GM04503 (cell line): Measurements from ENCODE around the gene RGS2.
A peak's percentile ranks its signal among the peaks of the same experiment; 100 is the strongest.

Source experiments
- DNase-seq: peaks from one replicate; pipeline ENCODE4 v3.0.0-alpha.2; 2012; ENCODE audit warnings: low read depth

The RGS2 gene

GRCh38 chr1:192808518-192809306, at the start of gene RGS2:
RGS2 (plus strand) TSS chr1:192809039; CDS start chr1:192809072, 33 bp downstream.
- no peak for DNase-seq

GRCh38 chr1:192759104-192759503, 49.7 kb upstream of the RGS2 start:
- no peak for DNase-seq

GRCh38 chr1:192762265-192762664, 46.6 kb upstream of the RGS2 start:
- no peak for DNase-seq

- DNase-seq = no peak
Observed at GRCh38 chr1:192763243-192763642, 45.6 kb upstream of the RGS2 start.

- peak; percentile 61 for DNase-seq
Observed at GRCh38 chr1:192763756-192764155, 45.1 kb upstream of the RGS2 start.

- no peak for DNase-seq
Observed at GRCh38 chr1:192764675-192765074, 44.2 kb upstream of the RGS2 start.

GRCh38 chr1:192766009-192766625, 42.7 kb upstream of the RGS2 start:
- no peak for DNase-seq

GRCh38 chr1:192766876-192767275, 42.0 kb upstream of the RGS2 start:
- DNase-seq = no peak

GRCh38 chr1:192767798-192768197, 41.0 kb upstream of the RGS2 start:
- no peak for DNase-seq

- no peak for DNase-seq
Observed at GRCh38 chr1:192768463-192768862, 40.4 kb upstream of the RGS2 start.

GRCh38 chr1:192771341-192771740, 37.5 kb upstream of the RGS2 start:
- no peak for DNase-seq

GRCh38 chr1:192775631-192776030, 33.2 kb upstream of the RGS2 start:
- DNase-seq = no peak

- DNase-seq = no peak
Observed at GRCh38 chr1:192776206-192776605, 32.6 kb upstream of the RGS2 start.

GRCh38 chr1:192776998-192777397, 31.8 kb upstream of the RGS2 start:
- DNase-seq = no peak

GRCh38 chr1:192783791-192784190, 25.0 kb upstream of the RGS2 start:
- DNase-seq = no peak

- no peak for DNase-seq
Observed at GRCh38 chr1:192784397-192784796, 24.4 kb upstream of the RGS2 start.

- no peak for DNase-seq
Observed at GRCh38 chr1:192786576-192786975, 22.3 kb upstream of the RGS2 start.

GRCh38 chr1:192787914-192788585, 20.8 kb upstream of the RGS2 start:
- peak; percentile 62 for DNase-seq

GRCh38 chr1:192789871-192790270, 19.0 kb upstream of the RGS2 start:
- DNase-seq = no peak

- no peak for DNase-seq
Observed at GRCh38 chr1:192792628-192793027, 16.2 kb upstream of the RGS2 start.

- no peak for DNase-seq
Observed at GRCh38 chr1:192793983-192794767, 14.7 kb upstream of the RGS2 start.

- no peak for DNase-seq
Observed at GRCh38 chr1:192794768-192795035, 14.1 kb upstream of the RGS2 start.
